A673 (cell line): ENCODE results near the gene MYO5B.

Experiments used
- CTCF ChIP-seq: fragments of 300-800, 200-600 bp; sonication (generic); conservative IDR thresholded peaks from 2 replicates; pipeline ENCODE4 v1.5.1; 2017; ENCODE audit warnings: low read depth, mild to moderate bottlenecking, antibody characterized with exemption, low read length, moderate library complexity, mixed read lengths
- EZH2 ChIP-seq: fragments of 200-600 bp; sonication (generic); IDR thresholded peaks from 2 replicates; pipeline ENCODE4 v1.6.1; 2017; ENCODE audit warnings: borderline replicate concordance, low read depth, mild to moderate bottlenecking, mixed read lengths, antibody characterized with exemption, low read length; ENCODE audit not compliant: poor library complexity, severe bottlenecking

DNA sequence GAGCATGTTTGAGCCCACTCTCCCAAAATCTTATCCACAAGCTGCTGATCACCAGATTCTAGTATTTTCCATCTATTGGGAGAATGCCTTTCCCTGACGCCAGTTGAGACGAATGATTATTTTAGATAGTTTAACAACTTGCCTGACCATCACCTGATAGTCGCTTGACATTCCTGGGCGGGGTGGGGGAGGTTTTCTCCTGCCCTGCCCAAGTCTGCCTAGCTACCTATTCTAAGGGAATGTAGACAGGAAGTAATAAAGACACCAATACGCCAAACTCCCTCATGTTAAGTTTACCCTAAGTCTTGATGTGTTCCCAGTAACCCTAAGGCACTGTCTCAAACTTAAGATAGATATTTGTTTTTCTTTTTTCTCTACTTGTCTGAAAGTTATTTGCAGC is 377.0 kb downstream of the MYO5B start:
- no peak for TF ChIP-seq EZH2
- TF ChIP-seq CTCF: no peak
